ENCODE measurements around the gene MYH15. TPM values are rescaled to one million over a fixed set of nuclear protein-coding genes. Genes with fewer than 3 reads are reported as not detected.

Gene MYH15
- polyA plus RNA-seq, 1 donor from 2014 or later = 0.71 TPM

DNA sequence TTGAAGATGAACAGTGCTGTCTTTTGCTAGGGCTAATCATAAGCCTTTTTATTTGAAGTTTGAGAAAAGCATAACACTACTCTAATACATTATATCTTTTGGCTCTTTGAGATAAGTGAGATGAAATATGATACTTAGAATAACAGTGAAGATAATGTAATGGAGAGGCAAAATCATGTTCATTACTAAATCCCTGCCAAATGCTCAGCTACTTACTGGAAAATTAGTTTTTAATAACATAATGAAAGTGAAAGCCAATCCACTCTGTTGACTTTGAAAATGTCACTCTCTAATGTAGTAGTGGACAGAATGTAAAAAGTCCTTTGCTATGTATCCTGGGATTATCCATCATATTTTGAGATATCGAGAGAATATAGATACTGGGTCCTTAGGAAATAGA is 35.9 kb upstream of the MYH15 start:
- Histone ChIP-seq H3K79me2 (replicated peaks; ENCODE audit: insufficient read depth, low read length) (no peaks in the 10 kb centered on the region), H3K27me3 (ENCODE audit: insufficient read depth, low read depth, low read length) (no peaks in the 10 kb centered on the region), H4K20me1 (ENCODE audit: insufficient read depth) (no peaks in the 10 kb centered on the region), H3K36me3 (ENCODE audit: insufficient read depth, low read length) (no peaks in the 10 kb centered on the region), H2AFZ (ENCODE audit: low read depth, low read length) (no peak overlapping the region), H3K27ac (ENCODE audit: low read length) (no peak overlapping the region), H3F3A (ENCODE audit: insufficient read depth, low read length, poor library complexity, severe bottlenecking) (no peaks in the 10 kb centered on the region), H3K4me3 (ENCODE audit: low read length) (no peak overlapping the region), H3K9me3 (ENCODE audit: low read length) (no peaks in the 10 kb centered on the region), H3K9ac (ENCODE audit: low read length) (no peak overlapping the region), H3K4me2 (ENCODE audit: low read length) (no peak overlapping the region), H3K9me2 (ENCODE audit: insufficient read depth, low read length) (no peaks in the 10 kb centered on the region)
- no peak for TF ChIP-seq TAF1 (IDR thresholded peaks at IDR 0.05; ENCODE audit: low read depth)
- TF ChIP-seq, protein P1, sequence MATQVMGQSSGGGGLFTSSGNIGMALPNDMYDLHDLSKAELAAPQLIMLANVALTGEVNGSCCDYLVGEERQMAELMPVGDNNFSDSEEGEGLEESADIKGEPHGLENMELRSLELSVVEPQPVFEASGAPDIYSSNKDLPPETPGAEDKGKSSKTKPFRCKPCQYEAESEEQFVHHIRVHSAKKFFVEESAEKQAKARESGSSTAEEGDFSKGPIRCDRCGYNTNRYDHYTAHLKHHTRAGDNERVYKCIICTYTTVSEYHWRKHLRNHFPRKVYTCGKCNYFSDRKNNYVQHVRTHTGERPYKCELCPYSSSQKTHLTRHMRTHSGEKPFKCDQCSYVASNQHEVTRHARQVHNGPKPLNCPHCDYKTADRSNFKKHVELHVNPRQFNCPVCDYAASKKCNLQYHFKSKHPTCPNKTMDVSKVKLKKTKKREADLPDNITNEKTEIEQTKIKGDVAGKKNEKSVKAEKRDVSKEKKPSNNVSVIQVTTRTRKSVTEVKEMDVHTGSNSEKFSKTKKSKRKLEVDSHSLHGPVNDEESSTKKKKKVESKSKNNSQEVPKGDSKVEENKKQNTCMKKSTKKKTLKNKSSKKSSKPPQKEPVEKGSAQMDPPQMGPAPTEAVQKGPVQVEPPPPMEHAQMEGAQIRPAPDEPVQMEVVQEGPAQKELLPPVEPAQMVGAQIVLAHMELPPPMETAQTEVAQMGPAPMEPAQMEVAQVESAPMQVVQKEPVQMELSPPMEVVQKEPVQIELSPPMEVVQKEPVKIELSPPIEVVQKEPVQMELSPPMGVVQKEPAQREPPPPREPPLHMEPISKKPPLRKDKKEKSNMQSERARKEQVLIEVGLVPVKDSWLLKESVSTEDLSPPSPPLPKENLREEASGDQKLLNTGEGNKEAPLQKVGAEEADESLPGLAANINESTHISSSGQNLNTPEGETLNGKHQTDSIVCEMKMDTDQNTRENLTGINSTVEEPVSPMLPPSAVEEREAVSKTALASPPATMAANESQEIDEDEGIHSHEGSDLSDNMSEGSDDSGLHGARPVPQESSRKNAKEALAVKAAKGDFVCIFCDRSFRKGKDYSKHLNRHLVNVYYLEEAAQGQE (IDR thresholded peaks at IDR 0.05; ENCODE audit: borderline replicate concordance) = no peak
- TF ChIP-seq RAD21 (conservative IDR thresholded peaks at IDR 0.05) = no peak
- TF ChIP-seq POLR2AphosphoS5 (IDR thresholded peaks at IDR 0.05) = no peak
- TF ChIP-seq EZH2 (IDR thresholded peaks at IDR 0.05; ENCODE audit: borderline replicate concordance, insufficient read depth, low read length, poor library complexity, severe bottlenecking) = no peak
- TF ChIP-seq, protein P2, sequence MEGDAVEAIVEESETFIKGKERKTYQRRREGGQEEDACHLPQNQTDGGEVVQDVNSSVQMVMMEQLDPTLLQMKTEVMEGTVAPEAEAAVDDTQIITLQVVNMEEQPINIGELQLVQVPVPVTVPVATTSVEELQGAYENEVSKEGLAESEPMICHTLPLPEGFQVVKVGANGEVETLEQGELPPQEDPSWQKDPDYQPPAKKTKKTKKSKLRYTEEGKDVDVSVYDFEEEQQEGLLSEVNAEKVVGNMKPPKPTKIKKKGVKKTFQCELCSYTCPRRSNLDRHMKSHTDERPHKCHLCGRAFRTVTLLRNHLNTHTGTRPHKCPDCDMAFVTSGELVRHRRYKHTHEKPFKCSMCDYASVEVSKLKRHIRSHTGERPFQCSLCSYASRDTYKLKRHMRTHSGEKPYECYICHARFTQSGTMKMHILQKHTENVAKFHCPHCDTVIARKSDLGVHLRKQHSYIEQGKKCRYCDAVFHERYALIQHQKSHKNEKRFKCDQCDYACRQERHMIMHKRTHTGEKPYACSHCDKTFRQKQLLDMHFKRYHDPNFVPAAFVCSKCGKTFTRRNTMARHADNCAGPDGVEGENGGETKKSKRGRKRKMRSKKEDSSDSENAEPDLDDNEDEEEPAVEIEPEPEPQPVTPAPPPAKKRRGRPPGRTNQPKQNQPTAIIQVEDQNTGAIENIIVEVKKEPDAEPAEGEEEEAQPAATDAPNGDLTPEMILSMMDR (IDR thresholded peaks at IDR 0.05; ENCODE audit: poor library complexity, severe bottlenecking) = no peak
- TF ChIP-seq SMC3 (conservative IDR thresholded peaks at IDR 0.05; ENCODE audit: poor library complexity) = no peak
- TF ChIP-seq EP300 (conservative IDR thresholded peaks at IDR 0.05; ENCODE audit: poor library complexity, severe bottlenecking) = no peak
- TF ChIP-seq MXI1 (conservative IDR thresholded peaks at IDR 0.05; ENCODE audit: poor library complexity, severe bottlenecking) = no peak

DNA sequence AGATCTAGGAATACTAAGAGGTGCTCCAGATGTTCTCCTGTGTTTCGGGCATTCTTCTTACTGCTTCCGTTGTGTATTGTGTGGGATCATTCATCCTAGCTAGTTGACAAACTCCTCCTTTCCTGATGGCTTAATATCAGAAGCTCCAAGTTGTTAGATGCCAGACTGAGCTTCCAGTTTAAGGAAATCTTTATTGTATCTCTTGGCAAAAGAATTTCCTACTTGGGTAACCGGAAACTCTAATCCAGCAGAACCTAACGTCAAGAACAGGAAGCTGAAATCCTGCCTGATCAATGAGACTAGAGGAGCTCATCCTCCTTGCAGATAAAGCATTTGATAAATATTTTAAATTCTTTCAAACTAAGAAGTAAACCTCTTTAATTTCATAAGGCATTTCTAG is 27.7 kb upstream of the MYH15 start:
- no peak overlapping the region for H3K27ac ChIP-seq (ENCODE audit: low read length)
- no peaks in the 10 kb centered on the region for H4K20me1 ChIP-seq (ENCODE audit: insufficient read depth)
- H3K4me3 ChIP-seq (ENCODE audit: low read length) = no peak overlapping the region

More for the DNA sequence above, 27.7 kb upstream of the MYH15 start:
- TF ChIP-seq TAF1 (IDR thresholded peaks at IDR 0.05; ENCODE audit: low read depth) = no peak
- TF ChIP-seq POLR2AphosphoS5 (IDR thresholded peaks at IDR 0.05) = no peak
- TF ChIP-seq, protein P2 (IDR thresholded peaks at IDR 0.05; ENCODE audit: poor library complexity, severe bottlenecking) = no peak
- TF ChIP-seq, protein P1 (IDR thresholded peaks at IDR 0.05; ENCODE audit: borderline replicate concordance) = no peak
- no peak for TF ChIP-seq RAD21 (conservative IDR thresholded peaks at IDR 0.05)
- no peak for TF ChIP-seq EP300 (conservative IDR thresholded peaks at IDR 0.05; ENCODE audit: poor library complexity, severe bottlenecking)
- no peak for TF ChIP-seq MXI1 (conservative IDR thresholded peaks at IDR 0.05; ENCODE audit: poor library complexity, severe bottlenecking)
- no peak for TF ChIP-seq SMC3 (conservative IDR thresholded peaks at IDR 0.05; ENCODE audit: poor library complexity)
- TF ChIP-seq EZH2 (IDR thresholded peaks at IDR 0.05; ENCODE audit: borderline replicate concordance, insufficient read depth, low read length, poor library complexity, severe bottlenecking) = no peak
- H3K9ac ChIP-seq (ENCODE audit: low read length) = no peak overlapping the region
- no peaks in the 10 kb centered on the region for H3K9me3 ChIP-seq (ENCODE audit: low read length)
- H3F3A ChIP-seq (ENCODE audit: insufficient read depth, low read length, poor library complexity, severe bottlenecking) = no peaks in the 10 kb centered on the region
- H3K27me3 ChIP-seq (ENCODE audit: insufficient read depth, low read depth, low read length) = no peaks in the 10 kb centered on the region
- H3K9me2 ChIP-seq (ENCODE audit: insufficient read depth, low read length) = no peaks in the 10 kb centered on the region
- H3K79me2 ChIP-seq (replicated peaks; ENCODE audit: insufficient read depth, low read length) = no peaks in the 10 kb centered on the region
- no peak overlapping the region for H3K4me2 ChIP-seq (ENCODE audit: low read length)
- H3K36me3 ChIP-seq (ENCODE audit: insufficient read depth, low read length) = no peaks in the 10 kb centered on the region
- H2AFZ ChIP-seq (ENCODE audit: low read depth, low read length) = no peak overlapping the region
